Smooth muscle cell (in vitro differentiated cells): Measurements from ENCODE around the gene DNAH8. TPM values are rescaled to one million over a fixed set of nuclear protein-coding genes. Genes with fewer than 3 reads are reported as not detected.

Experiments used
- DNase-seq: peaks from one replicate; lab custom pipeline; 2025; ENCODE audit not compliant: unreplicated experiment; lab: John Stamatoyannopoulos, UW
- H2AFZ ChIP-seq: fragments of 200-600 bp; sonication (generic); 2 replicates; pipeline ENCODE4 v1.6.0; 2016; ENCODE audit warnings: antibody characterized with exemption, low read depth, mild to moderate bottlenecking
- H3F3A ChIP-seq: fragments of 200-600 bp; sonication (generic); 2 replicates; pipeline ENCODE4 v1.6.0; 2017; ENCODE audit warnings: antibody characterized with exemption, low read depth
- H3K27ac ChIP-seq: fragments of 200-600 bp; sonication (generic); 2 replicates; pipeline ENCODE4 v1.5.1; 2016; ENCODE audit warnings: low read depth, mild to moderate bottlenecking
- H3K27me3 ChIP-seq: fragments of 200-600 bp; sonication (generic); 2 replicates; pipeline ENCODE4 v1.6.1; 2016; ENCODE audit warnings: low read depth, mild to moderate bottlenecking
- H3K36me3 ChIP-seq: fragments of 200-600 bp; sonication (generic); 2 replicates; pipeline ENCODE4 v1.5.1; 2016; ENCODE audit warnings: low read depth
- H3K4me1 ChIP-seq: fragments of 200-600 bp; sonication (generic); 2 replicates; pipeline ENCODE4 v1.5.1; 2016; ENCODE audit warnings: low read depth
- H3K4me2 ChIP-seq: fragments of 200-600 bp; sonication (generic); 2 replicates; pipeline ENCODE4 v1.6.0; 2016; ENCODE audit warnings: mild to moderate bottlenecking
- H3K4me3 ChIP-seq: fragments of 200-600 bp; sonication (generic); 2 replicates; pipeline ENCODE4 v1.5.1; 2016; ENCODE audit warnings: mild to moderate bottlenecking
- H3K79me2 ChIP-seq: fragments of 200-600 bp; sonication (generic); 2 replicates; pipeline ENCODE4 v1.6.0; 2016; ENCODE audit warnings: low read depth, mild to moderate bottlenecking
- H3K9ac ChIP-seq: fragments of 200-600 bp; sonication (generic); 2 replicates; pipeline ENCODE4 v1.6.0; 2016; ENCODE audit warnings: low read depth
- H3K9me3 ChIP-seq: fragments of 200-600 bp; sonication (generic); replicated peaks from 2 replicates; pipeline ENCODE4 v1.5.1; 2016; ENCODE audit warnings: low read depth
- H4K20me1 ChIP-seq: fragments of 200-600 bp; sonication (generic); 2 replicates; pipeline ENCODE4 v1.6.0; 2016; ENCODE audit warnings: low read depth
- CTCF ChIP-seq: fragments of 200-600 bp; sonication (generic); IDR thresholded peaks from 2 replicates; pipeline ENCODE4 v1.5.1; 2017; ENCODE audit warnings: borderline replicate concordance, mild to moderate bottlenecking, antibody characterized with exemption; ENCODE audit not compliant: insufficient read depth, poor library complexity, severe bottlenecking
- WGBS: methylation state at CpG from one replicate; pipeline ENCODE4 v1.1.7; 2016; ENCODE audit warnings: low lambda C conversion rate; 5-methylcytosine and 5-hydroxymethylcytosine counted together
- polyA plus RNA-seq: library from polyadenylated mRNA; unstranded; fragments of >200 nt; fragmentation: Nextera tagmentation; extraction: Ambion mirVana; gene quantifications from 2 replicates; pipeline ENCODE4 v1.2.1, GENCODE V29; 2016
- total RNA-seq: library from RNA; depleted of rRNA; stranded (reverse); fragments of >200 nt; gene quantifications from 2 replicates; pipeline ENCODE4 v1.2.3, GENCODE V29; 2014

DNAH8 gene
- total and polyA plus RNA-seq, 2 experiments from 2014 or later, result not detected

DNA sequence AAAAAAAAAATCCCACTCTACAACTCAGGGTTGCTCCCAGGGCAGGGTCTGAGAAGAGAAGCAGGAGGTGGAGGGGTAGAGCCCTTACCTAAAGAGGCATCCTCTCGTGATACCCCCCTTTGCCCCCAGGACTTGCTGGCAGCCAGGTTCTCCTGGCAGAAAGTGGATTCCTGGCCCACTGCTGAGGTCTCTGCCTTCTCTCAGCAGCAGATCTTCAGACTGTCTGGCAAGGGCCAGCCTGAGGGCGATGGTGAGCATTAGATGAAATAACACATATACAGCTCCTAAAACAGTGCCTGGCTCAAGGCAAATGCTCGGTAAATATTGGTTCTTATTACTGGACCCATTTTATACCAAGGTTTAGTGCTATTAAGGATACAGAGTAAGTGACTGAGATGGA lies 328.7 kb downstream of the DNAH8 start:
- no peaks in the 10 kb centered on the region for H3F3A ChIP-seq
- peaks cover 85% of the 10 kb centered on the region for H3K27me3 ChIP-seq
- no peak overlapping the region for H3K9ac ChIP-seq
- H3K4me1 ChIP-seq, result peaks cover 2% of the 10 kb centered on the region
- DNase-seq, result no peak
- no peak overlapping the region for H3K4me3 ChIP-seq
- no peaks in the 10 kb centered on the region for H3K36me3 ChIP-seq
- TF ChIP-seq CTCF, result no peak
- WGBS, result 83% methylated on average over 3 of the region's 3 CpGs
- no peak overlapping the region for H3K27ac ChIP-seq
- H3K9me3 ChIP-seq, result no peaks in the 10 kb centered on the region
- H2AFZ ChIP-seq, result no peak overlapping the region
- no peak overlapping the region for H3K4me2 ChIP-seq
- no peaks in the 10 kb centered on the region for H3K79me2 ChIP-seq
- no peaks in the 10 kb centered on the region for H4K20me1 ChIP-seq

DNA sequence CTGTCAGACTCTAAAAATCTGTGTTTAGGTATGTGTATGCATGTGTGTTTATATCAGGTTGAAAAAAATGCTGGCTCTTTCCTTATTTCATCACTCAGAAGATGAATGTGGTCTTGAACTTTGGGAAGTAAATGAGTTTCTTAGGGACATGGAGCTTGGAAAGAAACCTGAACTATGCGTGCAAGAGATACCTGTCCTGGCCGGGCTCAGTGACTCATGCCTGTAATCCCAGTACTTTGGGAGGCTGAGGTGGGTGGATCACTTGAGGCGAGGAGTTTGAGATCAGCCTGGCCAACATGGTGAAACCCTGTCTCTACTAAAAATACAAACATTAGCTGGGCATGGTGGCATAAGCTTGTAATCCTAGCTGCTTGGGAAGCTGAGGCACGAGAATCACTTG lies 329.1 kb downstream of the DNAH8 start:
- Histone ChIP-seq H2AFZ (no peak overlapping the region), H3K4me2 (no peak overlapping the region), H4K20me1 (no peaks in the 10 kb centered on the region), H3K36me3 (no peaks in the 10 kb centered on the region), H3K27me3 (peaks cover 85% of the 10 kb centered on the region), H3K9me3 (no peaks in the 10 kb centered on the region), H3K27ac (no peak overlapping the region), H3F3A (no peaks in the 10 kb centered on the region), H3K79me2 (no peaks in the 10 kb centered on the region), H3K4me3 (no peak overlapping the region), H3K4me1 (peaks cover 6% of the 10 kb centered on the region), H3K9ac (no peak overlapping the region)
- 78% methylated on average over 4 of the region's 4 CpGs for WGBS
- DNase-seq, result no peak
- no peak for TF ChIP-seq CTCF

- Histone ChIP-seq H3K4me3 (no peak overlapping the region), H3K79me2 (no peaks in the 10 kb centered on the region), H3K36me3 (no peaks in the 10 kb centered on the region), H3K27me3 (peaks cover 94% of the 10 kb centered on the region), H3K4me1 (peaks cover 6% of the 10 kb centered on the region), H3K27ac (no peak overlapping the region), H3K4me2 (no peak overlapping the region), H3K9ac (no peak overlapping the region), H3K9me3 (no peaks in the 10 kb centered on the region), H2AFZ (no peak overlapping the region), H3F3A (no peaks in the 10 kb centered on the region), H4K20me1 (no peaks in the 10 kb centered on the region)
- TF ChIP-seq CTCF, result no peak
- WGBS, result 81% methylated on average over 6 of the region's 6 CpGs
- no peak for DNase-seq
These were observed 332.6 kb downstream of the DNAH8 start for GRCh38 chr6:39047434-39048327.
